Neural cell (in vitro differentiated cells): ENCODE measurements around the gene ZDHHC20. TPM values are rescaled to one million over a fixed set of nuclear protein-coding genes. Genes with fewer than 3 reads are reported as not detected.

Source experiments
- H2AFZ ChIP-seq: fragments of 200-600, 300-800 bp; sonication (generic), shearing (Covaris generic); 2 replicates; pipeline ENCODE4 v1.6.0; 2014; ENCODE audit warnings: low read depth, mild to moderate bottlenecking, antibody characterized with exemption, low read length, moderate library complexity
- H3F3A ChIP-seq: fragments of 200-600 bp; shearing (Covaris generic); 2 replicates; pipeline ENCODE4 v1.6.1; 2016; ENCODE audit warnings: mild to moderate bottlenecking, moderate library complexity, mixed read lengths, antibody characterized with exemption, low read length; ENCODE audit not compliant: insufficient read depth, poor library complexity, severe bottlenecking
- H3K27ac ChIP-seq: fragments of 200-600, 300-800 bp; sonication (generic), shearing (Covaris generic); 2 replicates; pipeline ENCODE4 v1.5.1; 2014; ENCODE audit warnings: mild to moderate bottlenecking, low read length, moderate library complexity
- H3K27me3 ChIP-seq: fragments of 300-800, 200-600 bp; sonication (generic), shearing (Covaris generic); 2 replicates; pipeline ENCODE4 v1.6.0; 2014; ENCODE audit warnings: mild to moderate bottlenecking, low read depth, low read length, moderate library complexity; ENCODE audit not compliant: insufficient read depth
- H3K36me3 ChIP-seq: fragments of 300-800, 200-600 bp; sonication (generic), shearing (Covaris generic); 2 replicates; pipeline ENCODE4 v1.5.1; 2014; ENCODE audit warnings: mild to moderate bottlenecking, antibody characterized with exemption, low read length, moderate library complexity; ENCODE audit not compliant: insufficient read depth
- H3K4me2 ChIP-seq: fragments of 300-800, 200-600 bp; sonication (generic), shearing (Covaris generic); 2 replicates; pipeline ENCODE4 v1.6.0; 2014; ENCODE audit warnings: mild to moderate bottlenecking, low read length
- H3K4me3 ChIP-seq: fragments of 300-800, 200-600 bp; sonication (generic), shearing (Covaris generic); 2 replicates; pipeline ENCODE4 v1.5.1; 2014; ENCODE audit warnings: mild to moderate bottlenecking, low read length, moderate library complexity
- H3K79me2 ChIP-seq: fragments of 200-600 bp; shearing (Covaris generic); replicated peaks from 2 replicates; pipeline ENCODE4 v1.6.0; 2014; ENCODE audit warnings: mild to moderate bottlenecking, low read length, moderate library complexity; ENCODE audit not compliant: insufficient read depth
- H3K9ac ChIP-seq: fragments of 300-800, 200-600 bp; sonication (generic), shearing (Covaris generic); 2 replicates; pipeline ENCODE4 v1.6.1; 2016; ENCODE audit warnings: mild to moderate bottlenecking, low read length, mixed read lengths
- H3K9me2 ChIP-seq: fragments of 200-600 bp; shearing (Covaris generic); 2 replicates; pipeline ENCODE4 v1.6.1; 2016; ENCODE audit warnings: mild to moderate bottlenecking, low read length, mixed read lengths; ENCODE audit not compliant: insufficient read depth
- H3K9me3 ChIP-seq: fragments of 200-600, 300-800 bp; sonication (generic), shearing (Covaris generic); 2 replicates; pipeline ENCODE4 v1.6.1; 2016; ENCODE audit warnings: mild to moderate bottlenecking, mixed run types, low read length, moderate library complexity, mixed read lengths
- H4K20me1 ChIP-seq: fragments of 200-600 bp; shearing (Covaris generic); 2 replicates; pipeline ENCODE4 v1.6.1; 2016; ENCODE audit warnings: mild to moderate bottlenecking, mixed run types; ENCODE audit not compliant: insufficient read depth
- EP300 ChIP-seq: fragments of 450-650 bp; conservative IDR thresholded peaks from 2 replicates; pipeline ENCODE4 v1.6.1; 2014; ENCODE audit warnings: antibody characterized with exemption, mild to moderate bottlenecking, moderate library complexity; ENCODE audit not compliant: poor library complexity, severe bottlenecking
- EZH2 ChIP-seq: fragments of 200-600, 300-800 bp; shearing (Covaris generic), sonication (generic); IDR thresholded peaks from 2 replicates; pipeline ENCODE4 v1.6.1; 2014; ENCODE audit warnings: antibody characterized with exemption, low read length, borderline replicate concordance, mild to moderate bottlenecking; ENCODE audit not compliant: insufficient read depth, poor library complexity, severe bottlenecking
- MXI1 ChIP-seq: fragments of 450-650 bp; conservative IDR thresholded peaks from 2 replicates; pipeline ENCODE4 v1.6.1; 2014; ENCODE audit warnings: antibody characterized with exemption, mild to moderate bottlenecking; ENCODE audit not compliant: poor library complexity, severe bottlenecking
- POLR2AphosphoS5 ChIP-seq: IDR thresholded peaks from 2 replicates; pipeline ENCODE4 v1.6.1; 2012
- RAD21 ChIP-seq: fragments of 450-650 bp; conservative IDR thresholded peaks from 2 replicates; pipeline ENCODE4 v1.6.1; 2014; ENCODE audit warnings: antibody characterized with exemption, mild to moderate bottlenecking, moderate library complexity
- SMC3 ChIP-seq: fragments of 450-650 bp; conservative IDR thresholded peaks from 2 replicates; pipeline ENCODE4 v1.6.1; 2014; ENCODE audit warnings: antibody characterized with exemption, mild to moderate bottlenecking, moderate library complexity; ENCODE audit not compliant: poor library complexity
- TAF1 ChIP-seq: IDR thresholded peaks from 2 replicates; pipeline ENCODE4 v1.6.1; 2012; ENCODE audit warnings: low read depth
- polyA plus RNA-seq: library from polyadenylated mRNA; depleted of rRNA; stranded (reverse); fragments of >200 nt; gene quantifications from 2 replicates; pipeline ENCODE4 v1.2.3, GENCODE V29; 2014
- TF ChIP-seq, protein P1 (sequence below): fragments of 450-650 bp; IDR thresholded peaks from 2 replicates; pipeline ENCODE4 v1.5.1; 2014; ENCODE audit warnings: antibody characterized with exemption, mild to moderate bottlenecking, moderate library complexity; ENCODE audit not compliant: poor library complexity, severe bottlenecking
- TF ChIP-seq, protein P2 (sequence below): IDR thresholded peaks from 2 replicates; pipeline ENCODE4 v1.6.1; 2012; ENCODE audit warnings: borderline replicate concordance

ZDHHC20 gene
- polyA plus RNA-seq, 1 donor from 2014 or later, result 43.3 TPM

DNA sequence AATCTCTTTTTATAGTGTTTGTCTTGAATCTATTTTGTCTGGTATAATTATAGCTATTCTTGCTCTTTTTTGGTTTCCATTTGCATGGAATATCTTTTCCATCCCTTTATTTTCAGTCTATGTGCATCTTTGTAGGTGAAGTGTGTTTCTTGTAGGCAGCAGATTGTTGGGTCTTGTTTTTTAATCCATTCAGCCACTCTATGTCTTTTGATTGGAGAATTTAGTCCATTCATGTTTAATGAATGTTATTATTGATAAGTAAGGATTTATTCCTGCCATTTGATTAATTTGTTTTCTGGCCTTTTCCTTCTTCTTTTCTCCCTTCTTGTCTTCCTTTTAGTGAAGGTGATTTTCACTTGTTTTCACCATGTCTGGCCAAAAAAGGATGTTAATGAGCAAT lies 11.7 kb upstream of the ZDHHC20 start:
- Histone ChIP-seq H3K9ac (no peak overlapping the region), H3K4me2 (no peak overlapping the region), H3K27me3 (no peaks in the 10 kb centered on the region), H2AFZ (no peak overlapping the region), H3K9me3 (peaks cover 5% of the 10 kb centered on the region), H3F3A (no peaks in the 10 kb centered on the region), H3K9me2 (no peaks in the 10 kb centered on the region), H3K36me3 (no peaks in the 10 kb centered on the region), H3K27ac (no peak overlapping the region), H3K4me3 (no peak overlapping the region), H3K79me2 (no peaks in the 10 kb centered on the region), H4K20me1 (no peaks in the 10 kb centered on the region)
- TF ChIP-seq, protein P1, sequence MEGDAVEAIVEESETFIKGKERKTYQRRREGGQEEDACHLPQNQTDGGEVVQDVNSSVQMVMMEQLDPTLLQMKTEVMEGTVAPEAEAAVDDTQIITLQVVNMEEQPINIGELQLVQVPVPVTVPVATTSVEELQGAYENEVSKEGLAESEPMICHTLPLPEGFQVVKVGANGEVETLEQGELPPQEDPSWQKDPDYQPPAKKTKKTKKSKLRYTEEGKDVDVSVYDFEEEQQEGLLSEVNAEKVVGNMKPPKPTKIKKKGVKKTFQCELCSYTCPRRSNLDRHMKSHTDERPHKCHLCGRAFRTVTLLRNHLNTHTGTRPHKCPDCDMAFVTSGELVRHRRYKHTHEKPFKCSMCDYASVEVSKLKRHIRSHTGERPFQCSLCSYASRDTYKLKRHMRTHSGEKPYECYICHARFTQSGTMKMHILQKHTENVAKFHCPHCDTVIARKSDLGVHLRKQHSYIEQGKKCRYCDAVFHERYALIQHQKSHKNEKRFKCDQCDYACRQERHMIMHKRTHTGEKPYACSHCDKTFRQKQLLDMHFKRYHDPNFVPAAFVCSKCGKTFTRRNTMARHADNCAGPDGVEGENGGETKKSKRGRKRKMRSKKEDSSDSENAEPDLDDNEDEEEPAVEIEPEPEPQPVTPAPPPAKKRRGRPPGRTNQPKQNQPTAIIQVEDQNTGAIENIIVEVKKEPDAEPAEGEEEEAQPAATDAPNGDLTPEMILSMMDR, result no peak
- no peak for TF ChIP-seq EZH2
- TF ChIP-seq, protein P2, sequence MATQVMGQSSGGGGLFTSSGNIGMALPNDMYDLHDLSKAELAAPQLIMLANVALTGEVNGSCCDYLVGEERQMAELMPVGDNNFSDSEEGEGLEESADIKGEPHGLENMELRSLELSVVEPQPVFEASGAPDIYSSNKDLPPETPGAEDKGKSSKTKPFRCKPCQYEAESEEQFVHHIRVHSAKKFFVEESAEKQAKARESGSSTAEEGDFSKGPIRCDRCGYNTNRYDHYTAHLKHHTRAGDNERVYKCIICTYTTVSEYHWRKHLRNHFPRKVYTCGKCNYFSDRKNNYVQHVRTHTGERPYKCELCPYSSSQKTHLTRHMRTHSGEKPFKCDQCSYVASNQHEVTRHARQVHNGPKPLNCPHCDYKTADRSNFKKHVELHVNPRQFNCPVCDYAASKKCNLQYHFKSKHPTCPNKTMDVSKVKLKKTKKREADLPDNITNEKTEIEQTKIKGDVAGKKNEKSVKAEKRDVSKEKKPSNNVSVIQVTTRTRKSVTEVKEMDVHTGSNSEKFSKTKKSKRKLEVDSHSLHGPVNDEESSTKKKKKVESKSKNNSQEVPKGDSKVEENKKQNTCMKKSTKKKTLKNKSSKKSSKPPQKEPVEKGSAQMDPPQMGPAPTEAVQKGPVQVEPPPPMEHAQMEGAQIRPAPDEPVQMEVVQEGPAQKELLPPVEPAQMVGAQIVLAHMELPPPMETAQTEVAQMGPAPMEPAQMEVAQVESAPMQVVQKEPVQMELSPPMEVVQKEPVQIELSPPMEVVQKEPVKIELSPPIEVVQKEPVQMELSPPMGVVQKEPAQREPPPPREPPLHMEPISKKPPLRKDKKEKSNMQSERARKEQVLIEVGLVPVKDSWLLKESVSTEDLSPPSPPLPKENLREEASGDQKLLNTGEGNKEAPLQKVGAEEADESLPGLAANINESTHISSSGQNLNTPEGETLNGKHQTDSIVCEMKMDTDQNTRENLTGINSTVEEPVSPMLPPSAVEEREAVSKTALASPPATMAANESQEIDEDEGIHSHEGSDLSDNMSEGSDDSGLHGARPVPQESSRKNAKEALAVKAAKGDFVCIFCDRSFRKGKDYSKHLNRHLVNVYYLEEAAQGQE, result no peak
- TF ChIP-seq POLR2AphosphoS5, result no peak
- TF ChIP-seq RAD21, result no peak
- TF ChIP-seq SMC3, result no peak
- TF ChIP-seq MXI1, result no peak
- no peak for TF ChIP-seq EP300
- no peak for TF ChIP-seq TAF1

DNA sequence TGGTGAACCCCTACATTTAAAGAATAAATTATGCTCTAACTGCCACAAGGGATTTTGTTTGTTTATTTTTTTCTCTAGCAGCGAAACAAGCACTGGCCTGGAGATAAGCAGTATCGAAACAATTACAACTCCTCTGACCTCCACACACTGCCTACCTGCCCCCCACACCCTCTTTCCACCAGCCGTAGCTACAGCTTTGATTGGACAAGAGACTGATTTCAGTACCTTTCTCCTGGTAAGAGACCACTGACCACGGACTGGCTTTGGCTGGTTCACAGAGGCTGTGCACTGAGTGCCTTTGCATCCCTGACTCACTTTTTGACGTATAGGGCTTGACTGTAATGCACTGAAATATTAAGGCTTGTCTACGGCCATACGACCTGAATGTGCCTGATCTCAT lies 7.4 kb upstream of the ZDHHC20 start:
- Histone ChIP-seq H2AFZ (no peak overlapping the region), H3K79me2 (no peaks in the 10 kb centered on the region), H3K9ac (no peak overlapping the region), H3K36me3 (no peaks in the 10 kb centered on the region), H3K9me3 (peaks cover 5% of the 10 kb centered on the region), H3K4me3 (no peak overlapping the region), H3K9me2 (no peaks in the 10 kb centered on the region), H3K4me2 (no peak overlapping the region), H3F3A (no peaks in the 10 kb centered on the region), H4K20me1 (no peaks in the 10 kb centered on the region), H3K27me3 (no peaks in the 10 kb centered on the region), H3K27ac (no peak overlapping the region)
- TF ChIP-seq, protein P2, result no peak
- TF ChIP-seq EP300, result no peak
- no peak for TF ChIP-seq EZH2
- no peak for TF ChIP-seq TAF1
- TF ChIP-seq, protein P1, result no peak
- TF ChIP-seq MXI1, result no peak
